Left ventricle myocardium inferior (tissue), 1 donor: ENCODE data around the gene TOMM7. TPM values are rescaled to one million over a fixed set of nuclear protein-coding genes. Genes with fewer than 3 reads are reported as not detected.
A peak's percentile ranks its signal among the peaks of the same experiment; 100 is the strongest.

Experiments used
- DNase-seq: peaks from one replicate; pipeline ENCODE4 v3.0.0-alpha.2; 2020
- H3K27ac ChIP-seq: fragments of 200-600 bp; replicated peaks from 2 replicates; pipeline ENCODE4 v1.8.0; 2021
- H3K27me3 ChIP-seq: fragments of 200-600 bp; 2 replicates; pipeline ENCODE4 v1.8.0; 2021; ENCODE audit warnings: low read depth
- H3K36me3 ChIP-seq: fragments of 200-600 bp; 2 replicates; pipeline ENCODE4 v1.8.0; 2021
- H3K4me1 ChIP-seq: fragments of 200-600 bp; 2 replicates; pipeline ENCODE4 v1.8.0; 2021
- H3K4me3 ChIP-seq: fragments of 200-600 bp; 2 replicates; pipeline ENCODE4 v1.8.0; 2021; ENCODE audit warnings: mild to moderate bottlenecking, moderate library complexity
- H3K9me3 ChIP-seq: fragments of 200-600 bp; replicated peaks from 2 replicates; pipeline ENCODE4 v1.8.0; 2021
- CTCF ChIP-seq: fragments of 200-600 bp; IDR thresholded peaks from 2 replicates; pipeline ENCODE4 v1.8.0; 2021; ENCODE audit warnings: antibody characterized with exemption, mild to moderate bottlenecking, borderline replicate concordance
- intact Hi-C: fragments of 100-400 bp; cut with micrococcal nuclease; formaldehyde crosslinking; loops from one replicate; pipeline ENCODE4 v1.11.0; 2022
- total RNA-seq: library from RNA; stranded (reverse); fragmentation: NEBNext Ultra II Directional; extraction: Animal tissue kit (Norgen Biotek cat#: 25700); gene quantifications from one replicate; pipeline ENCODE4 v1.2.1, GENCODE V29; 2021
- donor health status: DM: no; HTN: yes; CAD: no; lungs with severe emphysema.

Gene TOMM7
- total RNA-seq, 1 donor from 2014 or later, result 563 TPM

GRCh38 chr7:22845221-22845834, 22.7 kb upstream of the TOMM7 start:
- H3K27ac ChIP-seq, result no peak overlapping the region
- TF ChIP-seq CTCF, result no peak
- no peaks in the 10 kb centered on the region for H3K9me3 ChIP-seq
- intact Hi-C loops, result no loop called here
- no peaks in the 10 kb centered on the region for H3K27me3 ChIP-seq
- peaks cover 11% of the 10 kb centered on the region for H3K4me1 ChIP-seq
- no peak overlapping the region for H3K4me3 ChIP-seq
- no peaks in the 10 kb centered on the region for H3K36me3 ChIP-seq
- DNase-seq, result no peak

- no peaks in the 10 kb centered on the region for H3K27me3 ChIP-seq
- intact Hi-C loops, result no loop called here
- H3K36me3 ChIP-seq, result no peaks in the 10 kb centered on the region
- H3K4me3 ChIP-seq, result no peak overlapping the region
- no peak overlapping the region for H3K27ac ChIP-seq
- H3K4me1 ChIP-seq, result peaks cover 11% of the 10 kb centered on the region
- no peaks in the 10 kb centered on the region for H3K9me3 ChIP-seq
- no peak for DNase-seq
- no peak for TF ChIP-seq CTCF
Observed at GRCh38 chr7:22843681-22844309, 21.1 kb upstream of the TOMM7 start.

- DNase-seq, result no peak
- Histone ChIP-seq H3K9me3 (no peaks in the 10 kb centered on the region), H3K36me3 (no peaks in the 10 kb centered on the region), H3K4me3 (no peak overlapping the region), H3K27me3 (no peaks in the 10 kb centered on the region), H3K4me1 (peaks cover 11% of the 10 kb centered on the region), H3K27ac (peak overlapping the region; percentile 68)
- intact Hi-C loops, result no loop called here
- no peak for TF ChIP-seq CTCF
Observed at GRCh38 chr7:22842973-22843372, 20.3 kb upstream of the TOMM7 start.

GRCh38 chr7:22842383-22842941, 19.8 kb upstream of the TOMM7 start:
- Histone ChIP-seq H3K4me3 (no peak overlapping the region), H3K4me1 (peaks cover 11% of the 10 kb centered on the region), H3K27me3 (no peaks in the 10 kb centered on the region), H3K27ac (peak overlapping the region; percentile 68), H3K36me3 (no peaks in the 10 kb centered on the region), H3K9me3 (no peaks in the 10 kb centered on the region)
- TF ChIP-seq CTCF, result no peak
- no peak for DNase-seq
- intact Hi-C loops, result no loop called here

GRCh38 chr7:22841954-22842353, 19.3 kb upstream of the TOMM7 start:
- no peaks in the 10 kb centered on the region for H3K36me3 ChIP-seq
- intact Hi-C loops, result no loop called here
- H3K27me3 ChIP-seq, result no peaks in the 10 kb centered on the region
- TF ChIP-seq CTCF, result no peak
- H3K4me3 ChIP-seq, result no peak overlapping the region
- no peaks in the 10 kb centered on the region for H3K9me3 ChIP-seq
- H3K27ac ChIP-seq, result peak overlapping the region; percentile 68
- H3K4me1 ChIP-seq, result peaks cover 11% of the 10 kb centered on the region
- DNase-seq, result no peak
